K562 (cell line): ENCODE data around the gene UIMC1. TPM values are rescaled to one million over a fixed set of nuclear protein-coding genes. Genes with fewer than 3 reads are reported as not detected.

Experiments
- ADNP ChIP-seq: fragments of 200-800 bp; sonication (Bioruptor generic); IDR thresholded peaks from 2 replicates; pipeline ENCODE4 v1.6.1; 2016; ENCODE audit warnings: missing genetic modification characterization, missing compliant biosample characterization
- BACH1 ChIP-seq: fragments of 200-800 bp; sonication (Bioruptor generic); IDR thresholded peaks from 2 replicates; pipeline ENCODE4 v1.6.1; 2016; ENCODE audit warnings: missing genetic modification characterization, missing compliant biosample characterization
- CBX3 ChIP-seq, 2 experiments: IDR thresholded peaks; 1 replicate in 1 of 2; 2 replicates in 1 of 2; pipeline ENCODE4 v1.6.1; 2012; ENCODE audit warnings: inconsistent platforms in 2 of 2, low read length in 2 of 2, borderline replicate concordance in 1 of 2, control low read depth in 1 of 2
- ETV5 ChIP-seq: sonication (generic); formaldehyde crosslinking; IDR thresholded peaks from 2 replicates; pipeline ENCODE4 v1.4.0; 2020; ENCODE audit warnings: low read depth, mild to moderate bottlenecking, missing genetic modification reagents
- GABPB2 ChIP-seq: fragments of 250-450 bp; sonication (Bioruptor Pico); conservative IDR thresholded peaks from 2 replicates; pipeline ENCODE4 v1.5.1; 2021; ENCODE audit warnings: mild to moderate bottlenecking
- HSF4 ChIP-seq: fragments of 250-450 bp; sonication (Bioruptor Pico); IDR thresholded peaks from 2 replicates; pipeline ENCODE4 v2.1.2; 2022; ENCODE audit warnings: mild to moderate bottlenecking, moderate library complexity, borderline replicate concordance
- MIER1 ChIP-seq: fragments of 450-650 bp; IDR thresholded peaks from 2 replicates; pipeline ENCODE4 v1.6.1; 2016; ENCODE audit warnings: antibody characterized with exemption, mild to moderate bottlenecking, low read depth
- NONO ChIP-seq, 2 experiments: fragments of 200-400 bp in 1 of 2; fragments of 450-650 bp in 1 of 2; formaldehyde crosslinking in 1 of 2; IDR thresholded peaks; 2 replicates each; pipeline ENCODE4 v1.6.1; 2017; ENCODE audit warnings: low read depth in 2 of 2, mild to moderate bottlenecking in 2 of 2, moderate library complexity in 2 of 2, low read length in 1 of 2
- NR2C1 ChIP-seq, 2 experiments: fragments of 450-650 bp; IDR thresholded peaks; 2 replicates each; pipeline ENCODE4 v1.6.1; 2017; ENCODE audit warnings: mild to moderate bottlenecking in 2 of 2, antibody characterized with exemption in 1 of 2, inconsistent platforms in 1 of 2, missing compliant biosample characterization in 1 of 2, missing genetic modification characterization in 1 of 2
- NR4A1 ChIP-seq, 2 experiments: fragments of 250-450 bp in 1 of 2; fragments of 450-650 bp in 1 of 2; sonication (Bioruptor Pico) in 1 of 2; IDR thresholded peaks; 2 replicates each; pipeline versions ENCODE4 v1.4.0 to v1.6.1; 2016 to 2020; ENCODE audit warnings: mild to moderate bottlenecking in 2 of 2, missing compliant biosample characterization in 1 of 2, missing genetic modification characterization in 1 of 2, moderate library complexity in 1 of 2
- PYGO2 ChIP-seq: fragments of 450-650 bp; IDR thresholded peaks from 2 replicates; pipeline ENCODE4 v1.6.1; 2016; ENCODE audit warnings: mild to moderate bottlenecking, missing genetic modification characterization, moderate library complexity, missing compliant biosample characterization
- SIN3A ChIP-seq, 2 experiments: fragments of 150-350 bp in 1 of 2; IDR thresholded peaks; 2 replicates each; pipeline ENCODE4 v1.6.1; 2011 to 2016; ENCODE audit warnings: borderline replicate concordance in 2 of 2, low read depth in 2 of 2, low read length in 2 of 2, mild to moderate bottlenecking in 2 of 2, moderate library complexity in 2 of 2; ENCODE audit not compliant: control insufficient read depth in 1 of 2
- WHSC1 ChIP-seq: IDR thresholded peaks from one replicate; pipeline ENCODE4 v1.6.1; 2012; ENCODE audit warnings: low read length, control low read depth, inconsistent platforms
- ZBTB17 ChIP-seq: fragments of 450-650 bp; formaldehyde crosslinking; IDR thresholded peaks from 2 replicates; pipeline ENCODE4 v1.4.0; 2020; ENCODE audit warnings: mild to moderate bottlenecking
- ZKSCAN1 ChIP-seq: fragments of 150-350 bp; IDR thresholded peaks from 2 replicates; pipeline ENCODE4 v1.6.1; 2016; ENCODE audit warnings: low read depth, low read length
- ZNF184 ChIP-seq: sonication (generic); formaldehyde crosslinking; IDR thresholded peaks from 2 replicates; pipeline ENCODE4 v1.5.0; 2020; ENCODE audit warnings: missing genetic modification reagents
- ZNF311 ChIP-seq: fragments of 250-450 bp; sonication (Bioruptor Pico); IDR thresholded peaks from 2 replicates; pipeline ENCODE4 v1.4.0; 2020; ENCODE audit warnings: mild to moderate bottlenecking, moderate library complexity
- ZNF431 ChIP-seq: sonication (generic); formaldehyde crosslinking; IDR thresholded peaks from 2 replicates; pipeline ENCODE4 v1.8.0; 2022; ENCODE audit warnings: mild to moderate bottlenecking, missing genetic modification reagents
- ZNF76 ChIP-seq: fragments of 250-450 bp; sonication (Bioruptor Pico); IDR thresholded peaks from 2 replicates; pipeline ENCODE4 v1.4.0; 2020; ENCODE audit warnings: mild to moderate bottlenecking, moderate library complexity, borderline replicate concordance
- ZNF764 ChIP-seq: fragments of 250-450 bp; sonication (Bioruptor Pico); IDR thresholded peaks from 2 replicates; pipeline ENCODE4 v1.4.0; 2020; ENCODE audit warnings: low read depth, mild to moderate bottlenecking, moderate library complexity
- polyA plus RNA-seq, 8 experiments: library from polyadenylated mRNA; depleted of rRNA in 4 of 8; stranded (reverse) in 5 of 8; unstranded in 3 of 8; fragments of >200 nt; fragmentation: Nextera tagmentation in 2 of 8; fragmentation: Illumina TruSeq in 1 of 8; extraction: Ambion mirVana in 2 of 8; extraction: Trizol in 1 of 8; gene quantifications; 2 replicates each; pipeline versions ENCODE4 v1.2.1 to v1.2.3, GENCODE V29; 2011 to 2014; ENCODE audit warnings: inconsistent platforms in 1 of 8, missing spikeins in 1 of 8
- total RNA-seq, 7 experiments: library from RNA; depleted of rRNA in 6 of 7; stranded (reverse); fragments of >200 nt in 6 of 7; fragmentation: Illumina TruSeq in 2 of 7; extraction: Trizol in 2 of 7; gene quantifications; 2 replicates each; pipeline versions ENCODE4 v1.2.1 to v1.2.3, GENCODE V29; 2011 to 2021; ENCODE audit warnings: low replicate concordance in 1 of 7
- TF ChIP-seq, protein P1 (sequence below): IDR thresholded peaks from 2 replicates; pipeline ENCODE4 v1.6.1; 2014; ENCODE audit warnings: antibody characterized with exemption
- TF ChIP-seq, protein P2 (sequence below), 2 experiments: fragments of 200-800 bp in 1 of 2; sonication (Bioruptor generic) in 1 of 2; sonication (generic) in 1 of 2; formaldehyde crosslinking in 1 of 2; IDR thresholded peaks in 1 of 2; conservative IDR thresholded peaks in 1 of 2; 2 replicates each; pipeline versions ENCODE4 v1.5.0 to v1.6.1; 2016 to 2020; ENCODE audit warnings: missing compliant biosample characterization in 1 of 2, missing genetic modification characterization in 1 of 2, missing genetic modification reagents in 1 of 2
- TF ChIP-seq, protein P3 (sequence below): fragments of 450-650 bp; IDR thresholded peaks from one replicate; pipeline ENCODE4 v1.6.1; 2018; ENCODE audit warnings: mild to moderate bottlenecking, moderate library complexity; ENCODE audit not compliant: partially characterized antibody

UIMC1 gene
- total and polyA plus RNA-seq, 9 of the 15 experiments (the other 6 are each of a cell fraction or from before 2014, with no cell fraction given) = 14.9 to 51.7 (median 36.8) TPM

DNA sequence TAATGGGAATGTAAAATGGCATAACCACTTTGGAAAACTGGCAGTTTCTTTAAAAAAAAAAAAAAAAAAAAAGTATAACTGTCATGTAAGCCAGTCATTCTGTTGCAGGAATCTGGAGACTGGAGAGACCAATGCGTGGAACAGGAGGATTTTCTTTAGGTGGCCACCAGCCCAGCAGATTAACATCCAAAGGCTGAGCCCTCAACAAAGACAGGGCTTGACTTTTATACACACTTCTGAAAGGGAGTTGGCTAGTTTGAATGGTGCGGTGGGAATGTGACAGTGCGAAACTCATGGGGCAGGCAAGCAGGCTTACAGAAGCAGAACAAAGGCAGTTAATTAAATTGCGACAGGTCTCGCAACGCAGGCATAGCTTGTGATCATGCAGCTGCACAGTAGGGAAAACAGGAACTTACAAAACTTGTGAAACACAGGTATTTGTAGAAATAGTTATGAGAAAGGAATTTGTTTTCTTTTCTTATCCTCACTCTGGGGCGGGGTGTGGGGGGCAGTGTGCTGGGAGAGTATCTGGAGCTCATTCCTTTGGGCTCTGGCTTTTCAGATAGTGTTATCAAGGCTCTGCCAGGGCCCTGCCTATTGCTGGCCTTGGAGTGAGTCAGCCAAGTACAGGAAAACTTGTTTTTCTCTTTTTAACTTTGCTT lies 12.0 kb downstream of the UIMC1 start (continued):
- TF ChIP-seq, protein P1, sequence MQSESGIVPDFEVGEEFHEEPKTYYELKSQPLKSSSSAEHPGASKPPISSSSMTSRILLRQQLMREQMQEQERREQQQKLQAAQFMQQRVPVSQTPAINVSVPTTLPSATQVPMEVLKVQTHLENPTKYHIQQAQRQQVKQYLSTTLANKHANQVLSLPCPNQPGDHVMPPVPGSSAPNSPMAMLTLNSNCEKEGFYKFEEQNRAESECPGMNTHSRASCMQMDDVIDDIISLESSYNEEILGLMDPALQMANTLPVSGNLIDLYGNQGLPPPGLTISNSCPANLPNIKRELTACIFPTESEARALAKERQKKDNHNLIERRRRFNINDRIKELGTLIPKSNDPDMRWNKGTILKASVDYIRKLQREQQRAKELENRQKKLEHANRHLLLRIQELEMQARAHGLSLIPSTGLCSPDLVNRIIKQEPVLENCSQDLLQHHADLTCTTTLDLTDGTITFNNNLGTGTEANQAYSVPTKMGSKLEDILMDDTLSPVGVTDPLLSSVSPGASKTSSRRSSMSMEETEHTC = peak; percentile 85
- TF ChIP-seq ZKSCAN1 (peak; percentile 64; the same call in 1 of the 2 replicates), ZNF311 (CRISPR knock-in tag) (peak; percentile 77; the same call in 1 of the 2 replicates), ETV5 (CRISPR knock-in tag) (peak; percentile 78), ZNF184 (no peak), NR4A1 (CRISPR knock-in tag; IDR thresholded peaks at IDR 0.05) (0 out of 2 replicates have a peak, but pooled peaks have one; percentile 17), NR4A1 (tag; IDR thresholded peaks at IDR 0.05) (no peak; the same call in 1 of the 2 replicates), WHSC1 (no peak), ADNP (tag) (peak; percentile 50; the same call in 1 of the 2 replicates), ZNF764 (CRISPR knock-in tag) (no peak), ZNF431 (CRISPR knock-in tag) (0 out of 2 replicates have a peak, but pooled peaks have one; percentile 46), ZBTB17 (CRISPR knock-in tag) (no peak; the same call in 1 of the 2 replicates), NR2C1 (IDR thresholded peaks at IDR 0.05) (no peak; the same call in 1 of the 2 replicates), NR2C1 (tag; IDR thresholded peaks at IDR 0.05) (peak; percentile 54), MIER1 (peak; percentile 58; the same call in 1 of the 2 replicates), NONO (IDR thresholded peaks at IDR 0.05; ENCODE audit: low read depth in 2 of 2, low read length in 1 of 2) (peak in 1 of 2 experiments; percentile 61; a peak in 1 of 4 replicates), CBX3 (IDR thresholded peaks at IDR 0.05; ENCODE audit: borderline replicate concordance in 1 of 2, low read length in 2 of 2) (peak; percentile 93 to 100), BACH1 (tag) (0 out of 2 replicates have a peak, but pooled peaks have one; percentile 68), ZNF76 (CRISPR knock-in tag) (peak; percentile 71; the same call in 1 of the 2 replicates), PYGO2 (tag) (peak; percentile 85), GABPB2 (CRISPR knock-in tag) (no peak), HSF4 (CRISPR knock-in tag) (no peak), SIN3A (IDR thresholded peaks at IDR 0.05; ENCODE audit: borderline replicate concordance in 2 of 2, control insufficient read depth in 1 of 2, low read depth in 2 of 2, low read length in 2 of 2) (no peak)
- TF ChIP-seq, protein P2, sequence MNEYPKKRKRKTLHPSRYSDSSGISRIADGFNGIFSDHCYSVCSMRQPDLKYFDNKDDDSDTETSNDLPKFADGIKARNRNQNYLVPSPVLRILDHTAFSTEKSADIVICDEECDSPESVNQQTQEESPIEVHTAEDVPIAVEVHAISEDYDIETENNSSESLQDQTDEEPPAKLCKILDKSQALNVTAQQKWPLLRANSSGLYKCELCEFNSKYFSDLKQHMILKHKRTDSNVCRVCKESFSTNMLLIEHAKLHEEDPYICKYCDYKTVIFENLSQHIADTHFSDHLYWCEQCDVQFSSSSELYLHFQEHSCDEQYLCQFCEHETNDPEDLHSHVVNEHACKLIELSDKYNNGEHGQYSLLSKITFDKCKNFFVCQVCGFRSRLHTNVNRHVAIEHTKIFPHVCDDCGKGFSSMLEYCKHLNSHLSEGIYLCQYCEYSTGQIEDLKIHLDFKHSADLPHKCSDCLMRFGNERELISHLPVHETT (CRISPR knock-in tag; conservative IDR thresholded peaks at IDR 0.05 in 1 of 2, IDR thresholded peaks at IDR 0.05 in 1 of 2) = peak in 1 of 2 experiments; percentile 74; a peak in 2 of 4 replicates
- TF ChIP-seq, protein P3, sequence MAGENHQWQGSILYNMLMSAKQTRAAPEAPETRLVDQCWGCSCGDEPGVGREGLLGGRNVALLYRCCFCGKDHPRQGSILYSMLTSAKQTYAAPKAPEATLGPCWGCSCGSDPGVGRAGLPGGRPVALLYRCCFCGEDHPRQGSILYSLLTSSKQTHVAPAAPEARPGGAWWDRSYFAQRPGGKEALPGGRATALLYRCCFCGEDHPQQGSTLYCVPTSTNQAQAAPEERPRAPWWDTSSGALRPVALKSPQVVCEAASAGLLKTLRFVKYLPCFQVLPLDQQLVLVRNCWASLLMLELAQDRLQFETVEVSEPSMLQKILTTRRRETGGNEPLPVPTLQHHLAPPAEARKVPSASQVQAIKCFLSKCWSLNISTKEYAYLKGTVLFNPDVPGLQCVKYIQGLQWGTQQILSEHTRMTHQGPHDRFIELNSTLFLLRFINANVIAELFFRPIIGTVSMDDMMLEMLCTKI = no peak
